Measurements from ENCODE around the gene CH25H.
"Not testable (repeated sequence)": the region's sequence is repeated elsewhere in the genome, so short reads cannot be mapped to it uniquely, and the experiment has no call there.

The CH25H gene

DNA sequence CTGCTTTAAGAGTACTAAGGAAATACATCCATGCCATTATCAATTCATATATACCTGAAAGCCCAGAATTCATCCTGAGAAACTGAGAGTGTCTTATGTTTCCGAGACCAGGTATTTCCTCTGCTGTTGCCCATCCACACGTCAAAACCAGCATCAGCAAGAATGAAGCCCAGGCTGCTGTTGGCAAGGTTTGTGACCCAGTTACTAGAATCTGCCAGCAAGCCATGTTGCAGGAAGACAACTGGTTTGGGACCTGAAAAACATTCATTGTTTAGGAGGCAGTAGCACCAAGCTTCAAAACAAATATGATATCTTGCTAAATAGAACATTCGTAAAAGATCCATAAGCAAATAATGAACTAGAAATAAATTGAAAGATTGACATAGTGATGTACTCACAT, 21.0 kb upstream of the CH25H start:
- DNase-seq = no peak

DNA sequence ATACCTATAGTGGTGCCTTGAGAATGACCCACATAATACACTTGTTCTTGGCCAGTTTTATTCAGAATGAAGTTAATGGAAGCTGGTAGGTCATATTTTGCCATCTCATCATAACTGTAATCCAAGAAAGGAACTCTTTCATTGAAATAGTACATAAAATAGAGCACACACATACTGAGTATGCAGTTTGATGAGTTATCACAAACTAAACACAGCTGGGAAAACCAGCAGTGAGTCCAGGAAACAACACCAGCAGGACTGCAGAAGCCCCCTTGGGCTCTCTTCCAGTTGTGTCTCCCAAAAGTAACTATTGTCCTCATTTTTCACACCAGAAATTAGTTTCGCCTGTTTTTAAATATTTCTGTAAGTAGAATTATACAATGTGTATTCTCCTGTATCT, 19.8 kb upstream of the CH25H start:
- no peak for DNase-seq

DNA sequence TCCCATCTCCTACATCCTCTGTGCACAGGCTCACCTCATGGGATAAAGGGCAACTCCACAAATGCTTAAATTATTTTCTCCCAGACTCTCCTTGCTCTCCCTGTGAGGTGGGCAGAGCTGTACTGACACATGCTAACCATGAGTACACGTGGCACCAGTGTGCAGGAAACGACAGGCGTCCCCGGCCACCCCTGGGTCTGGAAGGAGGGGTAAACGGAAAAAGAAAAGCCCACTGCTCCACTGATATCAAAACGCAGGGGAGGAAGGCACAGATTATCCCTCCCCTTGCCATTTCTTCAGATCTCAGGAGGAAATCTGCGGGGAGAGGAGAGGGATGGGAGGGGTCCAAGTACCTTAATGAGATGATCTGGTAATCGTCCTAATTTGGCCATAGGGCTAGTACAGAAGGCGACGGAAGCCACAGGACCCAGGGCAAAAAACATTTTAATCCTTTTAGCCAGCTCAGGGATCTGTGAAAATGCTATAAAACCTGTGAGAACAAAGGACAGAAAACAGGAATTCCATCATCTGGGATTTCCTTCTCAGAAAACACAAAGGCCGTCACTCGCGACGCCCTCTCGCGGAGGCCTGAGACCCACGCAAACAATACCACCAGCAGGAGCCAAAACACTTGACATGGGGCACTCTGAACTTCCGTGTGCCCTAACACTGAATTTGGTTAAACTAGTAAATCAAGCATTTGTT, 17.8 kb upstream of the CH25H start:
- DNase-seq = no peak

DNA sequence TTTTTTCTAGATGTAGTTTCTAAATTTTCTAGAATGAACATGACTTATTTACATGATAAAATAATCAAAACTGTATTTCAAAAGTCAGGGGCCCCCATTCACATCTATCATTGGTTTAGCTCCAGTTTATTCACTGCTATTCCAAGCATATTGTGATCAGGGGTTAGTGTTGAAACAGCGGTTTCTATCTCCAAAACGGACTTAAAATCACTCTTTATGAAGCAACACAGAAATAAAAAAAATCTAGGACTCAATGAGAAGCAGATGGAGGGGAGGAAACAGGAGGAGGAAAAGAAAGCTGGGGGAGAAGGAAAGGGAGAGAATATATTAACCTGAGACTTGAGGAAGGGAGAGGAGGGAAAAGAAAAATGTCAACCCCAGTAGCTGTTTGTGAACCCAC, 14.8 kb upstream of the CH25H start:
- no peak for DNase-seq

DNA sequence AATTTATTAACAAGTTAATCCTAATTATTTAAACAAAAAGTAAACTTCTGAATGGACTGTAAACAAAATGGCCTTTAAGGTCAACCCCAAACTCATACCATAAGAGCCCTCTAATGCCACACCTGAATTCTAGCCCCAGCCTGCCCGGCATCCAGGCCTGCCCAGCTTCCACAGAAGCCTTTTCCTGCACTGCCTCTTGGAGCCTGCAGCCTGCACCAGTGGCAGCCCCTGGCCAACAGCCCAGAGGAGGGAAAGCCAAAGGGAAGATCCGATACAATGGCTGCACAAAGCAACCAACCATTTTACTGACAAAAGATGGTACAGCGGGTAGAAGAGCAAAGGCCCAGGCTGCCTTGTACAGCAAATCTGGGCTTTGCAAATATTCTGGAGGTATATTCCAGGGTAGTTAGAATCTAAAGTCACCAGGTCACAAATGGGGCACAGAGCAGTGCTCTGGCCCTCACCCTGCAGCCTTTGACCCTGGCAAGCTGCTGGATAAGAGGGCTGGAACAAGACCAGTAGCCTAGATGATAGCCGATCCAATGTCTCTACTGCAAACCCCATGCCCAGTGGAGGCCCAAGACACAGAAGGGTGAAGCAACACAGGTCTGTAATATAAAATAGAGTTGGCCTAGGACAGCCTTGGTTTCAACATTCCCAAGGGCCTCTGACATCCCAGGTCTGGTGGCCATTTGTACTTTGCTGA, 12.5 kb upstream of the CH25H start:
- DNase-seq = no peak

DNA sequence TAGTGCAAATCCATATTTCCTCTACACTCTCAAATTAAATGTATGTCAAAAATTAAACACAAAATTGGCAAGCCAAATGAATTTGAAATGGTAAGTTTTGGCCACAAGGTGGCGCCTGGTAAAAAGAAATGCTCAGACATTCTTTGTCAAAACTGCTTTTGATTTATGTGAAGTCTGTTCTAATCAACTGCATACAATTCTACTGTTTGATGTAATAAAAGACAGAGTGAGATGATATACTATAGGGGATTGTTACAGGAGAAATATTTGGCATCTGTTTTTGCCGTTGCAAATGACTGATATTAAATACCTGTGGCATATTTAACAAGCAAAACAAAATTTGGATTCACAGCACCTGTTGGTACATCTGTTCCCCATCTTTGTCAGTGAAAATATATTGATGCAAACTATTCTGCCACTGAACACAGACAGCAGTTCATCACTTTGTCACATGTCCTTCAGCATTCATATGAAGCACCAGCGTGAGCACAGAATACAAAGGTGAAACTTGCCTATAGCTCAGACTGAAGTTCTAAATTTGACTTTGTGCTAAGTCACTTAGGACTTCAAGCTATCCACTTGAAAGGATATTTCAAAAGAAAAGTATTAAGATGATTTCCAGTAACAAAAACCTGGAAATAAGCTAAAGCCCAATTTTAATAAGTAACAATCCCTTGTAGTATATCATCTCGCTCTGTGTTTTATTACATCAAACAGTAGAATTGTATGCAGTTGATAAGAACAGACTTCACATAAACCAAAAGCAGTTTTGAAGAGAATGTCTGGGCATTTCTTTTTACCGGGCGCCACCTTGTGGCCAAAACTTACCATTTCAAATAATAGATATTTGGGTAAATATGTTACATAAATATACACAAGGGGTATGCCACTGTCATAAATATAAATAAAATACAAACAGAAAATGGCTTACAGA, 10.2 kb upstream of the CH25H start:
- peak; percentile 6 for DNase-seq

DNA sequence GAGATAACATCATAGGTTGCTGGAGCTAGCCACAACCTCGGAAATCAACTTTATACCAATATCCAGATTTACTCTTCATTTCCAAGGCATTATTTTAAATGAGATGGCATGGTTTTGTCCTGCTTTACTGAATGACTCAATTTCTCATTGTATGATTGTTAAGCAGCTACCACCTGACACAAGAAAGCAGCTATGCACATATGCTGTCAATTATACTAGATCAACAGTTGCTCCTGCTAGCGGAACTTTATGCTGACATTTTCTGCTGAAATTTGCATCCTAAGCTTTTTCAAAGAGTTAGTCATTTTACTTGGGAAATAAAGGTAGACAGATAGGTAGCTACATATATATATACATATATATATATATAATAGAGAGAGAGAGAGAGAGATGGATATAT, 8.9 kb upstream of the CH25H start:
- no peak for DNase-seq

DNA sequence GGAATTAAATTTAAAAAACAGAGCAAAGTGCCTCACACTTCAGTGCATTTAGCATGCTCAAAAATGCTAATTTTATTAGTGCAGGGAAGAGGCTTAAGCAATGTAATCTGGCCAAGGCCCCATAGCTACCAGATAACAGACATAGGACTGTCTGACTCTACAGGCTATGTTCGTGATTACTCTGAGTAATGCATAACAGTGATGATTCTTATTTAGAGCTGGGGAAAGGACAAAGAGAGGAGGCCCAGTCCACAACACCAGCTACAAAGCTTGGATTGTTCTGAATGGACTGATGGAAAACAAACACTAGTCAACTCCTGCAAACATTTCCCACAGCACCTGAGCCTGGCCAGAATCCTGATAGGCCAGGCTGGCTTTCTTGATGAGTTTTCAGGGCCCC, 8.4 kb upstream of the CH25H start:
- DNase-seq = no peak

DNA sequence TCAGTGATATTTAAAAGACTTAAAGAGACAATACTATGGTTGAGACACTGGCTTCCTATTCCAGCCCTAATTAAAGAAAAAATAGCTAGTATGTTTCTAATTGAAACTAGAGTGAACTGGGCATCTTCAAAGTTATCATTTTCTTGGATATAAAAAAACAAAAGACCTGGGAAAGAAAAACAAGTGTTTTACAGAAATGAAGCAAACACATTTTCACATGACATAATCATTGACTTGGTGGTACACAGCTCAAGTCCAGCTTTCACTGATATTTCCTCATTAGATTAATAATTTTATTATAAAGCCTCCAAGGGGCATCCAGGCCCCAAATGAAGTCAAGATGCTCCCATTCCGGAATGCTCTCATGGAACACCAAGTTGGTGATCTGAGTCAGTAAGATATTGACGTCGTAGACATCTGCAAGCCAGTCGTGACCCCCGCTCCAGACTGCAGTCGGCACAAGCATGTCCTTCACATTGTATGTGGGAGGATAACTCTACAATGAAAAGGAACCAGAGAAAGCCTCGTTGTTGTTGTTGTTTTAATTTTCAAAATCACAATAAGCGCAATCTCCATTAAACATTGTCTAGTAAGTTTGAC, 7.5 kb upstream of the CH25H start:
- no peak for DNase-seq

DNA sequence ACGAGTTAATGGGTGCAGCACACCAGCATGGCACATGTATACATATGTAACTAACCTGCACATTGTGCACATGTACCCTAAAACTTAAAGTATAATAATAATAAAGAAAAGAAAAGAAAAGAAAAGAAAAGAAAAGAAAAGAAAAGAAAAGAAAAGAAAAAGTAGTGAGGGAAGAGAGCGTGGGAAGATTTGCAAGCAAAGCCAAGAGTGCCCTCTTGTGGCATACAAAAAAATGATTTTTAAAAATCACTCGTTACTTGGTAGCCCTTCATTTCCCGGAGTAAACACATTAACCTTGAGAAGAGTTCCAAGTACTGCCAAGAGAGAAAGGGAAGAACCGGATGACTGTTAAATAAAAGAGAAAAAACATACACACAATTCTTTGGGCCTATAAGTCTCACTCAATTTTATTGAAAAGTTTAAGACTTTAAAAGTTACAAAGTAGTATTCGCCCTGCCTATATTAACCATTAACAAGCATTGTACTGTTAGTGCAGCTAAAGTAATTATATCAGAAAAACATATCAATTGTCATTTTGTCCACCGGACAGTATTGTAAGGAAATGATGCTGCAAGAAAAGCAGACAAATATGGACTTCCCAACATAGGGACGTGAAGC, 6.2 kb upstream of the CH25H start:
- no peak for DNase-seq

DNA sequence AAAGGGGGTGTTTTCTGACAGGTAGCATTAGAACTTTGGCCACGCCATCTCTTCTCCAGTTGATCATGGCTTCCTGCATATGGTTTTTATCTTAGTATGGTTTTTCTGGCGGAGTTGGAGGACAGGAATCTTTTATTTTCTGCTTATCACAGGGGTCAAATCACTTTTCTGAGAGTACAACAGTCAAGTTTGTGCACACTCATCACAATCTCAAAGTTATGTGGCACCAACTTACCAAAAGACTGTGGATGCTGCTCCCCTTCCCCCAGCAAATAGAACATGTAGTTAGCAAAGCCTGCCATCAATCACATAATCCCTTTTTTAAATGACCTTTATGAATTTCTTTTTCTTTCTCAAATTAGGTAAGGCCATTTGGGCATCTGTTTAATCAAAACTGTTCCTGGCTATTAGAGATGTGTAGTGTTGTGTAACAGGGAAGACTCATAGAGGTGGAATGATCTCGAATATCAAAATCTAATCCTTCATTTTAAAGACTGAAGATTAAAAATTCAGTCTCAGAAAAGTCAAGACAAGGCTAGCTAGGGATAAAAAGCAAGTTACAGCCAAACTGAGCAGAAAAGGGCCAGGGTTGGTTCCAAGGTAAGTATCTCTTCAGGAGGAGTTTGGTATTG, 3.8 kb upstream of the CH25H start:
- no peak for DNase-seq

DNA sequence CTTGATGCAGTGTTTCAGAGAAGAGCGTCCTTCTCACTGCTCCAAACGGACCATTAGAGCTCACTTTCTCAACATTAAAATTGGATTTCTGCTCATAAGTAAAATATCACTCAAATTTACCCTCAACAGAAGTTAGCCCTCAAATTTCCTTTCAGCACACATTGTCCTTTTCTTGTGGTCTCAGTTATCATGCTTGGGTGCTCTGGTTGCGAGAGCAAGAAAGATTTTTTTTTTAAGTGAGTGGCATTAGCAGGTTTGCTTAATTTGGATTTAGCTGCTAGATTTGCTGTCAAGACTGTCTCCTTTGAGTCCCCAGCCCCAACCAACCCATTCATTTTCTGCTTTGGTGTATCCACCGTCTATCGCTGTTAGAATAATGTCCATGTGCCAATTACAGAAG, 2.6 kb upstream of the CH25H start:
- DNase-seq = no peak

DNA sequence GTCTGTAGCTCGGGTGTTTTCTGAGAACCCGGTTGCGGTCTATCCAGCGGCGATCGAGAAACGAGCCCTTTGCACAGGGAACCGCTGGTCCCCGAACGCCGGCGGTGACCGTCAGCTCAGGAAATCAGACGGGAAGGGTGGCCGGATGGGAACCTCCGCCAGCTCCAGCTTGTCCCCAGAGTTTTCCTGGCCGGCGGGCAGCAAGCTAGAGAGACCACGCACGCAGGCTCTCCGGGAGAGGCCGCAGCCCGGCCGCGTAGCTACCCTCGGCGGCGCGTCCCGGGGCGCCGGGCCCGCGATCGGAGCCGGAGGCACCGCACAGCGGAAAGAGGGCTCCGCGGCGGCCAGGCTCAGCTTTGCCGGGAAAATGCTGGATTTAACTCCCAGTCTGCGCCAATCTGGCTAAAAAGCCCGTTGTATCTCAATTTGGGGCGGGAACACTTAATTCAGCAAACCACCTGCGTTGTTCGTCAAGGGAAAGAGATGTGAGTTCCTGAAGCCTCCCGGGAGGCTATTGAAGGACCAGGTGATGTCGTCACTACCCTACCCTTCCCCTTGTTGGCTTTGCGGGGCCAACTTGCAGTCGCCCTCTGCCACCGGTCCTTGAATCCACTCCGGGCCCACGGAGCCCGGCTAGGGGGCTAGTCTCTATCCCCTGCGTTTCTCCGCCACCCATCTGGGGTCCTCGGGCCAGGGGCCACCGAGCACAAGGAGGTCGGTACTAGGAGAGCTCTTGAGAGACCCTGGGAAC, 859 bp upstream of the CH25H start:
- peak; percentile 4 for DNase-seq

DNA sequence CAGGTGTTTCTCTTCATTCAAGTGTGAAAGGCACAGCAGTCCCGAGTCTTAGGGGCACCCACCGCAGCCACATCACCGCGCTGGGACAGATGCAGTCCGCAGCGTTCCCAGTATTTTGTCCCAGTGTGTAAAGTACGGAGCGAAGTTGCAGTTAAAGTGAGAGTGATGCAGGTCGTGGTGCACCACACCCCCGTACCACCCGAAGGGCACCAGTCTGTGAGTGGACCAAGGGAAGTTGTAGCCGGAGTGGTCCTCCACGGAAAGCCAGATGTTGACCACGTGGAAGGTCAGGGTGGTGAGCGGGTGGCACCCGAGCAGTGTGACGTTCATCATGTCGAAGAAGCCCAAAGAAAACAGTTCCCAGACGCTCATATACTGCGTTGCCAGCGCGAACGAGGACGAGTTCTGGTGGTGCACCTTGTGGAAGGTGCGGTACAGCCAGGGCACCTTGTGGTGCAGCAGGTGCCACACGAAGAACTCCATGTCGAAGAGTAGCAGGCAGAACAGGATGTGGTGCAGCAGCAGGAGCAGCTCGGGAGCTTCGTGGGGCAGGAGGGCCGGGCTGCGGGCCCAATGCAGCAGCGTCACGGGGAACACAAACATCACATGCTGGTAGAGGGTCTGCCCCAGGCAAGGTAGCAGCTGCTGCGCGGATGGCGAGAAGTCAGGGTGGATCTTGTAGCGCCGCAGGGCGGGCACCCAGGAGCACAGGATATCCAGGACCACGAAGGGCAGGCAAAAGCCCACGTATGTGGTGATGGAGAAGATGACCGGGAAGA, 526 bp downstream of the CH25H start:
- no peak for DNase-seq

DNA sequence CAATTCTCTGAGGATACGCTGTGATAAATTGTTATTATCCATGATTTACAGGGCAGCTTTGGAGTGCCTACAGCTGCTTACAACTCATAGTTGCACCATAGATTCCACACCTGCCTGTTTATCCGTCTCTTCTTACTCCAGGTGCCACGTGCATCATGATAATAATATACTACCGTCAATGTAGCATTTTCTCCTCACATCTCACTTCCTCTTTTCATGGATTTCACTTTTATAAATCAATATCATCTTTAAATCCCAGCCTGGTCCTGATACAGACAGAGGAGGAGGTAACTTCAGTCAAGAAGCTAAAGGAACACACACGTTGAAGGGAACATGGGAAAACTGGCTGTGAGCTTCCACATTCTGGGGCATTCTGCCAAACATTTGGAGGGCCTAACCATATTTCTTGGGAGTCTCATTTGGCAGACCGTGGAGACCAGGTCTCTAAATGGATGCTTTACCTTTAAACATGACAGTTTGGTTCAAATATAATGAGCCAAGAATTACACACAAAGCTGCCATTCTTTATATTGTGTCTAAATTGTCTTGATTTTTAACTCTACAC, 2.4 kb downstream of the CH25H start:
- no peak for DNase-seq

DNA sequence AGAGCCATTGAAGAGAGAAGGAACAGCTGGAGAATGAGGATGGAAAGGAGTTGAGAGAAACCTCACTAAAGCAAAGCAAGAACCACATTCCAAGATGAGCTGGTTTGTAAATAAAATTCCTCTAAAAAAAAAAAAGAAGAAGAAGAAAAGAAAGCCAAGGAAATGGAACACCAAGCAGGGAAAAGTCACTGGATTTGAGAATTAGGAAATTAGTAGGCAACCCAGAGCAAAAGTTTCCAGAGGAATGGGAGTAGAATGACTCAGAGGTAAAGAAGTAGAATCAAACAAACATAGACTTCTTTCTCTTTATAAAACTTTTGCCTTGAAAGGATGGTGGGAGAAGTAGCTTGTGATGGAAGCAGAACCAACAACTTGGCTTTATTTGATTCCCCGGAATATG, 3.9 kb downstream of the CH25H start:
- DNase-seq = no peak

DNA sequence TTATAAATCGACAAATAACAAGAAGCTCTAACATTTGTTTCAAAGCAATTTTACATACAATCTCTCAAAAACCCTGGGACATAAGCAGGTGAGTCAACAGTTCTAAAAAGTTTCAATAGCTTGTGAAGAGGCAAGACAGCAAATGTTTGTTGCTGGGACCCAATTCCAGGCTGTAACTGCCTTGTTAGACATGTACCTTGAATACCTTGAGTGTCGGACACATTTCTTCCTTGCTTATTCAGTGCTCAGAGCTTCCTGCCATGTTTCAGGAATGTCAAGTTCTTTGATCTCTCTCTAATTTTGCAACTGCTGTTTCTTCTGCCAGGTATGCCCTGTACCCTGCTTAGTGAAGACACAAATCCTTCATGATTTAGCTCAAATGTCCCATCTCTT, 5.1 kb downstream of the CH25H start:
- no peak for DNase-seq

DNA sequence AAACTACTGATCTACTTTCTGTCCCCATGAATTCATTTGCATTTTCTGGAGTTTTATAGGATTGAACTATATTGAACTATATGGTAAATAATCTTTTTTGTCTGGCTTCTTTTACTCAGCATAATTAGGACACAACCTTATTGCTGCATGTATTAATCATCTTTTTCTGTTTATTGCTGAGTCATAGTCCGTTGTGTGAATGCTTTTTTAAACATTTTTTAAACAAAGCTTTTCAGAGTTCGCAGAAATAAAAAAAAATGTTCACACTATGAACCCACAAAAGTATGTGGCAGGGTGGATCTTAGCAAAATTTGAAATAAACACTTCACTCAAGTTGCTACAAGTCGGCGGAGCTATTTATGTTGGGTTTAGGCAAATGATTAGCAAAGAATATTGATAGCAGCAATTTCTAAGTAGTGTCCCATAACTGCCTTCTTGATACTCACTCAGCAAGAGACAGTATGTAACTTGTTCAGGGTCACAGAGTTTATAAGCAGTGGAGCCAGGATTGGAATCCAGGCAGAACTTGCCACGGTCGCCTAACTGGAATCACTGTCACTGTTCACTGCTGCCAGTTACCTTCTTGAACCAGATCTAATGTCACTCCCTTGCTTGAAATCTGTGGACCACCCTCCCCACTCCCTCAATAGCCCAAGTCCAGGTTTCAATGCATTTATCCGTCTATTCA, 5.6 kb downstream of the CH25H start:
- DNase-seq = no peak

DNA sequence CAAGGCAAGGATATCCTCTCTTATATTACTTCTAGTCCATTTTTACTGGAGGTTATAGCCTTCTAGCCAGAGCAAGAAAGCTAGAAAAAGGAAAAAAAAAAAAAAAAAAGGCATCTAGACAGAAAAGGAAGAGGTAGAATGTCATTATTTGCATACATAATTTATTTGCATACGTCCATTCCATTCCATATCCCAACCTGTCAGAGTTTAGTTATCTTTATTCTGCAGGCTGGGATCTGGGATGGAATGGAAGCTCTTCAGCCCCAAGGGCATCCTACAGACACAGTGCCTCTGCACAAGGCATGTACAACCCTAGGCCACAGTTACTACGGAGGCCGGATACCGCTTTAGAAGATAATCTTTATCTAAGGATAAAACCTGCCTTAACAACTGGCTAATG, 9.6 kb downstream of the CH25H start:
- DNase-seq = no peak

DNA sequence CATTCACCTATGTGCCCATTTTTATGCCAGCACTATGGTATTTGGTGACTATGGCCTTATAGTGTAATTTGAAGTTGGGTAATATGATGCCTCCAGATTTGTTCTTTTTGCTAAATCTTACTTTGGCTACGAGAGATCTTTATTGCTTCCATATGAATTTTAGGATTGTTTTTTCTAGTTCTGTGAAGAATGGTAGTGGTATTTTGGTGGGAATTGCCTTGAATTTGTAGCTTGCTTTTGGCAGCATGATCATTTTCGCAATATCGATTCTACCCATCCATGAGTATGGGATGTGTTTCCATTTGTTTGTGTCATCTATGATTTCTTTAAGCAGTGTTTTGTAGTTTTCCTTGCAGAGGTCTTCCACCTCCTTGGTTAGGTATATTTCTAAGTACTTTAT, 15.8 kb downstream of the CH25H start:
- not testable (repeated sequence) for DNase-seq
